ENCODE results near the gene TAS1R2.

DNA sequence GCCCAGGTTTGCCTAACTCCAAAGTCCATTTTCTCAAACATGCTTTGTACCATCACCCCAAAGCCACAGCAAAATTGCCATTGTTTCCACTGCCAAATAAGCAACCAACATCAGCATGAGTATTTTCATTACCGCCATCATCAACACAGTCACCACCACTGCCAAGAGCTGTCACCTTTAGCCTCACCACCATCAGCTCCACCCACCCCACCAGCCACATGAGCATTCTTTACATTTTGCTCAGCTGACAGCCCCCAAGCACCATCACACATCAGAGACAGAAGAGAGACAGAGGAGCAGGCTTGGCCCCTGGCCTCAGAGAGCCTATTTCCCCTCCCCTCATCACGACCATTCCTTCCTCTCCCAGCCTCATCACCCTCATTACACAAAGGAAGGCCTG is 42.7 kb downstream of the TAS1R2 start:
- TF ChIP-seq, protein P1, sequence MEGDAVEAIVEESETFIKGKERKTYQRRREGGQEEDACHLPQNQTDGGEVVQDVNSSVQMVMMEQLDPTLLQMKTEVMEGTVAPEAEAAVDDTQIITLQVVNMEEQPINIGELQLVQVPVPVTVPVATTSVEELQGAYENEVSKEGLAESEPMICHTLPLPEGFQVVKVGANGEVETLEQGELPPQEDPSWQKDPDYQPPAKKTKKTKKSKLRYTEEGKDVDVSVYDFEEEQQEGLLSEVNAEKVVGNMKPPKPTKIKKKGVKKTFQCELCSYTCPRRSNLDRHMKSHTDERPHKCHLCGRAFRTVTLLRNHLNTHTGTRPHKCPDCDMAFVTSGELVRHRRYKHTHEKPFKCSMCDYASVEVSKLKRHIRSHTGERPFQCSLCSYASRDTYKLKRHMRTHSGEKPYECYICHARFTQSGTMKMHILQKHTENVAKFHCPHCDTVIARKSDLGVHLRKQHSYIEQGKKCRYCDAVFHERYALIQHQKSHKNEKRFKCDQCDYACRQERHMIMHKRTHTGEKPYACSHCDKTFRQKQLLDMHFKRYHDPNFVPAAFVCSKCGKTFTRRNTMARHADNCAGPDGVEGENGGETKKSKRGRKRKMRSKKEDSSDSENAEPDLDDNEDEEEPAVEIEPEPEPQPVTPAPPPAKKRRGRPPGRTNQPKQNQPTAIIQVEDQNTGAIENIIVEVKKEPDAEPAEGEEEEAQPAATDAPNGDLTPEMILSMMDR (IDR thresholded peaks at IDR 0.05) = no peak
- no peak for TF ChIP-seq POLR2A (IDR thresholded peaks at IDR 0.05)
